H1 (cell line): ENCODE measurements around the gene SLAIN2. TPM values are rescaled to one million over a fixed set of nuclear protein-coding genes. Genes with fewer than 3 reads are reported as not detected.

Experiments
- CTCF ChIA-PET: fragments of 300-600 bp; sonication (Branson Sonifier 250); formaldehyde crosslinking; loops from one replicate; lab custom pipeline; 2021; ENCODE audit not compliant: partially characterized antibody; lab: Charles Lee
- POLR2A ChIA-PET: fragments of 300-600 bp; sonication (Branson Sonifier 250); formaldehyde crosslinking; loops from one replicate; lab custom pipeline; 2021; ENCODE audit warnings: inconsistent platforms; ENCODE audit not compliant: partially characterized antibody; lab: Charles Lee
- DNase-seq, 2 experiments: peaks; one replicate each; pipeline versions ENCODE4 v3.0.0 to v3.0.0-alpha.2; 2010 to 2022; ENCODE audit warnings: low spot score in 2 of 2, low read depth in 1 of 2, mixed read lengths in 1 of 2
- FAIRE-seq: peaks from 2 replicates; lab custom pipeline; 2011; peaks lifted over from hg19 to GRCh38; lab: Jason Lieb, UNC
- H2AFZ ChIP-seq: 2 replicates; pipeline ENCODE4 v1.8.1; 2012; ENCODE audit warnings: low read length, inconsistent platforms
- H2AK5ac ChIP-seq: 2 replicates; pipeline ENCODE4 v1.6.1; 2013; ENCODE audit warnings: low read depth, low read length
- H2BK120ac ChIP-seq: replicated peaks from 2 replicates; pipeline ENCODE3; 2013; ENCODE audit warnings: low read depth, low read length, inconsistent platforms
- H2BK12ac ChIP-seq: 2 replicates; pipeline ENCODE4 v1.6.1; 2013; ENCODE audit warnings: low read depth, low read length
- H2BK15ac ChIP-seq: 2 replicates; pipeline ENCODE4 v1.6.1; 2013; ENCODE audit warnings: low read length
- H2BK20ac ChIP-seq: 2 replicates; pipeline ENCODE4 v1.6.1; 2013; ENCODE audit warnings: low read length
- H2BK5ac ChIP-seq: 2 replicates; pipeline ENCODE4 v1.6.1; 2013; ENCODE audit warnings: low read depth, low read length
- H3K14ac ChIP-seq: 2 replicates; pipeline ENCODE4 v1.6.1; 2013; ENCODE audit warnings: inconsistent platforms; ENCODE audit not compliant: insufficient read length
- H3K18ac ChIP-seq: 2 replicates; pipeline ENCODE4 v1.6.1; 2013; ENCODE audit warnings: low read length; ENCODE audit errors: extremely low read depth
- H3K23ac ChIP-seq: 2 replicates; pipeline ENCODE4 v1.6.1; 2013; ENCODE audit warnings: inconsistent platforms; ENCODE audit not compliant: insufficient read length
- H3K23me2 ChIP-seq: 2 replicates; pipeline ENCODE4 v1.6.1; 2013; ENCODE audit warnings: low read depth, low read length
- H3K27ac ChIP-seq: 2 replicates; pipeline ENCODE4 v1.6.1; 2011; ENCODE audit warnings: low read depth, low read length, inconsistent platforms
- H3K27me3 ChIP-seq, 4 experiments: replicated peaks in 1 of 4; 1 replicate in 1 of 4; 2 replicates in 3 of 4; pipeline versions ENCODE4 v1.6.1 to v1.8.1; 2011 to 2013; ENCODE audit warnings: low read length in 3 of 4, mild to moderate bottlenecking in 3 of 4, inconsistent platforms in 2 of 4, mixed read lengths in 2 of 4, moderate library complexity in 1 of 4; ENCODE audit not compliant: control insufficient read depth in 3 of 4, insufficient read depth in 3 of 4; ENCODE audit errors: extremely low read depth in 1 of 4
- H3K36me3 ChIP-seq, 4 experiments: 2 replicates each; pipeline versions ENCODE4 v1.6.1 to v1.8.1; 2011 to 2013; ENCODE audit warnings: mild to moderate bottlenecking in 4 of 4, low read length in 3 of 4, moderate library complexity in 2 of 4, control low read depth in 1 of 4, inconsistent platforms in 1 of 4; ENCODE audit not compliant: insufficient read depth in 4 of 4, control insufficient read depth in 2 of 4
- H3K4ac ChIP-seq: replicated peaks from 2 replicates; pipeline ENCODE3; 2013; ENCODE audit warnings: low read length, low read depth, mixed read lengths, inconsistent platforms; ENCODE audit not compliant: insufficient read length
- H3K4me1 ChIP-seq, 4 experiments: replicated peaks in 1 of 4; 1 replicate in 1 of 4; 2 replicates in 3 of 4; pipeline versions ENCODE4 v1.6.1 to v1.8.1; 2011 to 2013; ENCODE audit warnings: low read length in 3 of 4, inconsistent platforms in 2 of 4, mixed read lengths in 1 of 4; ENCODE audit not compliant: insufficient read depth in 4 of 4, control insufficient read depth in 3 of 4
- H3K4me2 ChIP-seq, 2 experiments: 2 replicates each; pipeline versions ENCODE4 v1.6.1 to v1.8.1; 2011 to 2013; ENCODE audit warnings: low read depth in 2 of 2, low read length in 2 of 2, control low read depth in 1 of 2, inconsistent platforms in 1 of 2, mild to moderate bottlenecking in 1 of 2; ENCODE audit not compliant: insufficient read depth in 1 of 2
- H3K4me3 ChIP-seq, 4 experiments: fragments of 200-600, 300-600 bp in 1 of 4; sonication (generic), shearing (Covaris generic), sonication (Bioruptor Twin) in 1 of 4; 2 replicates each; pipeline versions ENCODE4 v1.5.1 to v1.8.1; 2011 to 2016; ENCODE audit warnings: low read length in 4 of 4, low read depth in 3 of 4, control low read depth in 2 of 4, inconsistent platforms in 2 of 4, mild to moderate bottlenecking in 2 of 4, mixed read lengths in 1 of 4, moderate library complexity in 1 of 4; ENCODE audit not compliant: insufficient read depth in 2 of 4; ENCODE audit errors: extremely low read depth in 1 of 4
- H3K56ac ChIP-seq: replicated peaks from 2 replicates; pipeline ENCODE3; 2013; ENCODE audit warnings: low read depth, mild to moderate bottlenecking, mixed read lengths, low read length, inconsistent platforms; ENCODE audit not compliant: insufficient read length
- H3K79me1 ChIP-seq: 2 replicates; pipeline ENCODE4 v1.6.1; 2013; ENCODE audit warnings: low read depth, low read length, control low read depth
- H3K79me2 ChIP-seq, 2 experiments: 2 replicates each; pipeline versions ENCODE4 v1.6.1 to v1.8.1; 2012 to 2013; ENCODE audit warnings: low read length in 2 of 2, mild to moderate bottlenecking in 2 of 2, inconsistent platforms in 1 of 2; ENCODE audit not compliant: insufficient read depth in 2 of 2, control insufficient read depth in 1 of 2
- H3K9ac ChIP-seq, 4 experiments: replicated peaks in 1 of 4; 1 replicate in 1 of 4; 2 replicates in 3 of 4; pipeline versions ENCODE4 v1.6.1 to v1.8.1; 2011 to 2013; ENCODE audit warnings: low read depth in 3 of 4, low read length in 3 of 4, control low read depth in 2 of 4, mild to moderate bottlenecking in 2 of 4, moderate library complexity in 2 of 4, inconsistent platforms in 1 of 4; ENCODE audit errors: extremely low read depth in 1 of 4
- H3K9me3 ChIP-seq, 2 experiments: 2 replicates each; pipeline versions ENCODE4 v1.6.1 to v1.8.1; 2012 to 2013; ENCODE audit warnings: mild to moderate bottlenecking in 2 of 2, moderate library complexity in 2 of 2, control low read depth in 1 of 2, inconsistent platforms in 1 of 2, low read depth in 1 of 2, low read length in 1 of 2, mixed read lengths in 1 of 2; ENCODE audit not compliant: insufficient read depth in 2 of 2
- H4K20me1 ChIP-seq, 2 experiments: replicated peaks in 1 of 2; 2 replicates each; pipeline versions ENCODE3 to v1.8.1; 2011 to 2013; ENCODE audit warnings: inconsistent platforms in 2 of 2, low read length in 2 of 2, mild to moderate bottlenecking in 1 of 2; ENCODE audit not compliant: insufficient read depth in 2 of 2, control insufficient read depth in 1 of 2
- H4K5ac ChIP-seq: 2 replicates; pipeline ENCODE4 v1.6.1; 2013; ENCODE audit warnings: low read length, low read depth, mixed read lengths, inconsistent platforms; ENCODE audit not compliant: insufficient read length
- H4K8ac ChIP-seq: 2 replicates; pipeline ENCODE4 v1.8.0; 2013; ENCODE audit warnings: mild to moderate bottlenecking, moderate library complexity, low read length, inconsistent platforms; ENCODE audit not compliant: insufficient read depth; ENCODE audit errors: extremely low read depth
- H4K91ac ChIP-seq: replicated peaks from 2 replicates; pipeline ENCODE3; 2013; ENCODE audit warnings: low read length, mixed read lengths, inconsistent platforms; ENCODE audit not compliant: insufficient read length
- CEBPB ChIP-seq: IDR thresholded peaks from 2 replicates; pipeline ENCODE4 v1.6.1; 2012; ENCODE audit warnings: low read depth, low read length
- CHD1 ChIP-seq: IDR thresholded peaks from 2 replicates; pipeline ENCODE4 v1.6.1; 2012; ENCODE audit warnings: low read depth, low read length, improper control_type of control experiment
- CTBP2 ChIP-seq: IDR thresholded peaks from 2 replicates; pipeline ENCODE4 v1.7.0; 2011; ENCODE audit warnings: borderline replicate concordance, mild to moderate bottlenecking, moderate library complexity, mixed read lengths, low read length; ENCODE audit not compliant: insufficient read depth, insufficient read length
- GABPA ChIP-seq: IDR thresholded peaks from 2 replicates; pipeline ENCODE4 v1.6.1; 2011; ENCODE audit warnings: mild to moderate bottlenecking, low read length, moderate library complexity, borderline replicate concordance; ENCODE audit not compliant: insufficient read depth
- NANOG ChIP-seq: IDR thresholded peaks from 2 replicates; pipeline ENCODE4 v1.6.1; 2011; ENCODE audit warnings: low read length, low read depth, mild to moderate bottlenecking, inconsistent platforms; ENCODE audit not compliant: insufficient read depth, poor library complexity, severe bottlenecking
- RXRA ChIP-seq: IDR thresholded peaks from 2 replicates; pipeline ENCODE4 v1.6.1; 2011; ENCODE audit warnings: low read depth, mild to moderate bottlenecking, low read length, moderate library complexity; ENCODE audit not compliant: insufficient read depth
- SUZ12 ChIP-seq: fragments of 200-600 bp; sonication (generic); IDR thresholded peaks from 2 replicates; pipeline ENCODE4 v1.6.1; 2012; ENCODE audit warnings: mild to moderate bottlenecking, inconsistent platforms, low read length, moderate library complexity, mixed read lengths
- TAF7 ChIP-seq: optimal IDR thresholded peaks from 2 replicates; pipeline ENCODE3; 2011; ENCODE audit warnings: low read depth, mild to moderate bottlenecking, inconsistent platforms, low read length, moderate library complexity, borderline replicate concordance
- YY1 ChIP-seq: IDR thresholded peaks from 2 replicates; pipeline ENCODE4 v1.6.1; 2011; ENCODE audit warnings: low read depth, mild to moderate bottlenecking, low read length
- WGBS, 2 experiments: shearing (Covaris generic) in 1 of 2; methylation state at CpG; one replicate each; pipeline versions ENCODE4 v1.1.6 to v1.1.7; 2013 to 2015; ENCODE audit warnings: low lambda C conversion rate in 2 of 2, mixed read lengths in 2 of 2, inconsistent platforms in 1 of 2, low coverage in 1 of 2, missing lambda C conversion rate in 1 of 2; ENCODE audit not compliant: insufficient replicate concordance in 2 of 2, insufficient coverage in 1 of 2, insufficient read length in 1 of 2; ENCODE audit errors: extremely low coverage in 1 of 2, missing lambda C conversion rate in 1 of 2; 5-methylcytosine and 5-hydroxymethylcytosine counted together
- polyA plus RNA-seq, 7 experiments: library from polyadenylated mRNA; depleted of rRNA in 3 of 7; stranded (reverse) in 5 of 7; unstranded in 2 of 7; fragments of >200 nt in 5 of 7; fragments of 200-250 nt in 2 of 7; gene quantifications; 1 replicate in 5 of 7; 2 replicates in 1 of 7; 4 replicates in 1 of 7; pipeline versions ENCODE4 v1.2.1 to v1.2.3, GENCODE V29; 2011 to 2013; ENCODE audit warnings: missing spikeins in 2 of 7, mixed read lengths in 2 of 7
- total RNA-seq: library from RNA; stranded (reverse); fragmentation: NEBNext Ultra II Directional; extraction: Animal tissue kit (Norgen Biotek cat#: 25700); gene quantifications from 2 replicates; pipeline ENCODE4 v1.2.1, GENCODE V29; 2021
- TF ChIP-seq, protein P1 (sequence below), 3 experiments: IDR thresholded peaks; 1 replicate in 2 of 3; 2 replicates in 1 of 3; pipeline versions ENCODE4 v1.5.1 to v1.6.1; 2011; ENCODE audit warnings: low read length in 3 of 3, mild to moderate bottlenecking in 3 of 3, inconsistent platforms in 2 of 3, low read depth in 1 of 3, moderate library complexity in 1 of 3; ENCODE audit not compliant: insufficient read depth in 1 of 3; ENCODE audit errors: control extremely low read depth in 1 of 3

Gene SLAIN2
- total and polyA plus RNA-seq, 2 of the 8 experiments (the other 6 are each of a cell fraction or from before 2014, with no cell fraction given), result 8.2 to 40.0 TPM

DNA sequence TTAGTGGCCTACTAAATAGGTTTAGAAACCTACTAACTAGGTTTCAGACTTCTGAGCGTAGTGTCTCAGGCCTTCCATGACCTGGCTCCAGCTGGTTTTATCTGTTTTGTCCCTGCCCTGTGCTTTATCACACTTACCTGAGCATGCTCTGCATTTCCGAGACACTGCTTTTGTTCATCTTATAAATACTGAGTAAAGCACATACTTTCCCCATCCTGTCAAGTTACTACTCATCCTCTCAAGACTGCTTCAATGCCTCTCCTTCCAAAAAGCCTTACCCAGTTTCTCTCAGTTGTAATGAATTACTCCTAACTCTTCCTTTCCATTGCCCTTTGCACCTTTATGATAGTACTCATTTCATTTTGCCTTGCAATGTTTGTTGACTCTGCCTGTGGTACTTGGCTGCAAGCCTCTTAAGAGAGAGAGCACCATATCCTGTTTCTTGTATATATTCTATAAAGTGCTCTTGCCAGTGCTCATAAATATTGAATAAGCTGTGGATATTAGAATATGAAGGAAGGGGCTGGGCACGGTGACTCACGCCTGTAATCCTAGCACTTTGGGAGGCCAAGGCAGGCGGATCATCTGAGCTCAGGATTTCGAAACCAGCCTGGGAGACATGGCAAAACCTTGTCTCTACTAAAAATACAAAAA lies 34.4 kb downstream of the SLAIN2 start:
- Histone ChIP-seq H3K27ac (no peak overlapping the region), H3K56ac (no peak overlapping the region), H2BK12ac (no peak overlapping the region), H4K8ac (no peak overlapping the region), H3K18ac (no peak overlapping the region), H3K36me3 (no peaks in the 10 kb centered on the region), H2BK15ac (no peak overlapping the region), H3K27me3 (no peaks in the 10 kb centered on the region), H3K9ac (no peak overlapping the region; a peak in 1 of 7 replicates), H2AK5ac (no peak overlapping the region), H3K4ac (no peak overlapping the region), H3K23ac (no peak overlapping the region), H3K4me2 (no peak overlapping the region), H3K9me3 (no peaks in the 10 kb centered on the region), H3K4me1 (peaks cover 0 to 6% (median 3%) of the 10 kb centered on the region in 4 experiments; a peak in 3 of 7 replicates), H4K5ac (no peak overlapping the region), H2AFZ (no peak overlapping the region), H3K23me2 (no peaks in the 10 kb centered on the region), H3K14ac (no peak overlapping the region), H2BK5ac (no peak overlapping the region), H3K79me2 (peaks cover 0 to 3% of the 10 kb centered on the region in 2 experiments; a peak in 1 of 4 replicates), H2BK120ac (no peak overlapping the region), H4K20me1 (no peaks in the 10 kb centered on the region), H4K91ac (no peak overlapping the region), H3K79me1 (no peaks in the 10 kb centered on the region; the same call in 1 of the 2 replicates), H2BK20ac (no peak overlapping the region), H3K4me3 (no peak overlapping the region)
- CTCF ChIA-PET, result interaction anchor here (1.2 to 1.5 kb wide), 2 partner anchors 36 to 70 kb away, joined by 3 read pairs; no protein-coding TSS in a partner anchor
- DNase-seq (no peak), FAIRE-seq (no peak)
- 79% methylated on average over 6 of the region's 6 CpGs; no CpG with 5 or more reads in 1 of the 2 experiments for WGBS, 2 experiments
- POLR2A ChIA-PET, result no interaction called here
- TF ChIP-seq CEBPB (no peak), YY1 (no peak), GABPA (no peak), SUZ12 (no peak), CHD1 (no peak), CTBP2 (no peak), RXRA (no peak), TAF7 (no peak), NANOG (no peak)
- TF ChIP-seq, protein P1, sequence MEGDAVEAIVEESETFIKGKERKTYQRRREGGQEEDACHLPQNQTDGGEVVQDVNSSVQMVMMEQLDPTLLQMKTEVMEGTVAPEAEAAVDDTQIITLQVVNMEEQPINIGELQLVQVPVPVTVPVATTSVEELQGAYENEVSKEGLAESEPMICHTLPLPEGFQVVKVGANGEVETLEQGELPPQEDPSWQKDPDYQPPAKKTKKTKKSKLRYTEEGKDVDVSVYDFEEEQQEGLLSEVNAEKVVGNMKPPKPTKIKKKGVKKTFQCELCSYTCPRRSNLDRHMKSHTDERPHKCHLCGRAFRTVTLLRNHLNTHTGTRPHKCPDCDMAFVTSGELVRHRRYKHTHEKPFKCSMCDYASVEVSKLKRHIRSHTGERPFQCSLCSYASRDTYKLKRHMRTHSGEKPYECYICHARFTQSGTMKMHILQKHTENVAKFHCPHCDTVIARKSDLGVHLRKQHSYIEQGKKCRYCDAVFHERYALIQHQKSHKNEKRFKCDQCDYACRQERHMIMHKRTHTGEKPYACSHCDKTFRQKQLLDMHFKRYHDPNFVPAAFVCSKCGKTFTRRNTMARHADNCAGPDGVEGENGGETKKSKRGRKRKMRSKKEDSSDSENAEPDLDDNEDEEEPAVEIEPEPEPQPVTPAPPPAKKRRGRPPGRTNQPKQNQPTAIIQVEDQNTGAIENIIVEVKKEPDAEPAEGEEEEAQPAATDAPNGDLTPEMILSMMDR (IDR thresholded peaks at IDR 0.05; ENCODE audit: control extremely low read depth in 1 of 3, insufficient read depth in 1 of 3, low read depth in 1 of 3, low read length in 3 of 3), result no peak
